GM21390 (cell line): ENCODE measurements around the gene SOX18.

Source experiments
- ATAC-seq: cut with Tn5 transposase; IDR thresholded peaks from one replicate; pipeline ENCODE4 v1.9.1; 2021; ENCODE audit not compliant: unreplicated experiment

The SOX18 gene

GRCh38 chr20:64039293-64040160, 9.9 kb downstream of the SOX18 start:
- ATAC-seq = no peak

GRCh38 chr20:64038565-64039292, 10.7 kb downstream of the SOX18 start:
- peak; percentile 54 for ATAC-seq

GRCh38 chr20:64038224-64038564, 11.2 kb downstream of the SOX18 start:
- peak; percentile 27 for ATAC-seq

GRCh38 chr20:64037498-64038213, 11.8 kb downstream of the SOX18 start:
- ATAC-seq = no peak

- no peak for ATAC-seq
Measured at GRCh38 chr20:64037199-64037497, 12.3 kb downstream of the SOX18 start.

GRCh38 chr20:64036346-64037198, 12.9 kb downstream of the SOX18 start:
- no peak for ATAC-seq

GRCh38 chr20:64035933-64036345, 13.5 kb downstream of the SOX18 start, which contains the start of gene C20orf204:
TSS of gene C20orf204 (plus strand) at chr20:64036182. CDS start at chr20:64036324, 142 bp downstream.
- no peak for ATAC-seq

- no peak for ATAC-seq
Measured at GRCh38 chr20:64035066-64035932, 14.1 kb downstream of the SOX18 start.

- ATAC-seq = no peak
Measured at GRCh38 chr20:64033981-64034493, 15.4 kb downstream of the SOX18 start.

GRCh38 chr20:64032706-64033624, 16.5 kb downstream of the SOX18 start:
- no peak for ATAC-seq

GRCh38 chr20:64031822-64032314, 17.6 kb downstream of the SOX18 start:
- ATAC-seq = no peak

GRCh38 chr20:64030371-64031134, 18.9 kb downstream of the SOX18 start:
- no peak for ATAC-seq

GRCh38 chr20:64029293-64030117, 19.9 kb downstream of the SOX18 start:
- no peak for ATAC-seq

GRCh38 chr20:64027981-64028685, 21.3 kb downstream of the SOX18 start:
- no peak for ATAC-seq

GRCh38 chr20:64025826-64026412, 23.5 kb downstream of the SOX18 start:
- no peak for ATAC-seq
